A673 (cell line): ENCODE data around the gene PPP1R13B. TPM values are rescaled to one million over a fixed set of nuclear protein-coding genes. Genes with fewer than 3 reads are reported as not detected.

ENCODE experiments used
- BruUV-seq: library from RNA; stranded (reverse); fragments of 400-500 nt; replicated peaks from 2 replicates; lab custom pipeline; 2021; lab: Mats Ljungman, UMichigan
- CTCF ChIA-PET: fragments of 300-600 bp; sonication (Branson Sonifier 250); formaldehyde crosslinking; loops from one replicate; lab custom pipeline; 2022; ENCODE audit warnings: antibody characterized with exemption; lab: Charles Lee
- POLR2A ChIA-PET: fragments of 300-600 bp; sonication (Branson Sonifier 250); formaldehyde crosslinking; loops from one replicate; lab custom pipeline; 2022; ENCODE audit warnings: antibody characterized with exemption; ENCODE audit not compliant: low non-redundant PET; lab: Charles Lee
- DNase-seq: peaks from one replicate; pipeline ENCODE4 v3.0.0-alpha.2; 2015; ENCODE audit warnings: low spot score
- H3K27ac ChIP-seq: fragments of 200-600 bp; sonication (generic); 2 replicates; pipeline ENCODE4 v1.5.1; 2016; ENCODE audit warnings: mixed run types, low read depth, mild to moderate bottlenecking, mixed read lengths, antibody characterized with exemption, low read length; ENCODE audit not compliant: poor library complexity, severe bottlenecking
- H3K27me3 ChIP-seq: fragments of 200-600 bp; sonication (generic); replicated peaks from 2 replicates; pipeline ENCODE4 v1.6.1; 2017; ENCODE audit warnings: mixed run types, low read depth, mild to moderate bottlenecking, mixed read lengths, antibody characterized with exemption, low read length; ENCODE audit not compliant: insufficient read depth, poor library complexity
- H3K36me3 ChIP-seq: fragments of 200-600 bp; sonication (generic); 2 replicates; pipeline ENCODE4 v1.6.1; 2016; ENCODE audit warnings: mixed run types, mild to moderate bottlenecking, mixed read lengths, antibody characterized with exemption, low read length; ENCODE audit not compliant: insufficient read depth, poor library complexity, severe bottlenecking
- H3K4me1 ChIP-seq: fragments of 200-600 bp; sonication (generic); 2 replicates; pipeline ENCODE4 v1.6.1; 2017; ENCODE audit warnings: mixed run types, mild to moderate bottlenecking, mixed read lengths, antibody characterized with exemption, low read length; ENCODE audit not compliant: insufficient read depth, poor library complexity, severe bottlenecking
- H3K4me3 ChIP-seq: fragments of 200-600 bp; sonication (generic); 2 replicates; pipeline ENCODE4 v1.5.1; 2016; ENCODE audit warnings: low read depth, mixed run types, mild to moderate bottlenecking, mixed read lengths, low read length; ENCODE audit not compliant: poor library complexity, severe bottlenecking
- H3K9me3 ChIP-seq: fragments of 200-600 bp; sonication (generic); 2 replicates; pipeline ENCODE4 v1.6.1; 2016; ENCODE audit warnings: mixed run types, low read depth, mild to moderate bottlenecking, mixed read lengths, antibody characterized with exemption, low read length; ENCODE audit not compliant: poor library complexity, severe bottlenecking
- EZH2 ChIP-seq: fragments of 200-600 bp; sonication (generic); IDR thresholded peaks from 2 replicates; pipeline ENCODE4 v1.6.1; 2017; ENCODE audit warnings: borderline replicate concordance, low read depth, mild to moderate bottlenecking, mixed read lengths, antibody characterized with exemption, low read length; ENCODE audit not compliant: poor library complexity, severe bottlenecking
- intact Hi-C: fragments of 100-400 bp; cut with micrococcal nuclease; formaldehyde crosslinking; loops from one replicate; pipeline ENCODE4 v1.10.0; 2022; ENCODE audit not compliant: unreplicated experiment
- total RNA-seq: library from RNA; stranded (reverse); gene quantifications from 2 replicates; pipeline ENCODE4 v1.2.3, GENCODE V29; 2021
- TF ChIP-seq, protein P1 (sequence below): fragments of 300-800, 200-600 bp; sonication (generic); conservative IDR thresholded peaks from 2 replicates; pipeline ENCODE4 v1.5.1; 2017; ENCODE audit warnings: low read depth, mild to moderate bottlenecking, antibody characterized with exemption, low read length, moderate library complexity, mixed read lengths

Gene PPP1R13B
- total RNA-seq, 1 experiment from 2014 or later, result 4.8 TPM

DNA sequence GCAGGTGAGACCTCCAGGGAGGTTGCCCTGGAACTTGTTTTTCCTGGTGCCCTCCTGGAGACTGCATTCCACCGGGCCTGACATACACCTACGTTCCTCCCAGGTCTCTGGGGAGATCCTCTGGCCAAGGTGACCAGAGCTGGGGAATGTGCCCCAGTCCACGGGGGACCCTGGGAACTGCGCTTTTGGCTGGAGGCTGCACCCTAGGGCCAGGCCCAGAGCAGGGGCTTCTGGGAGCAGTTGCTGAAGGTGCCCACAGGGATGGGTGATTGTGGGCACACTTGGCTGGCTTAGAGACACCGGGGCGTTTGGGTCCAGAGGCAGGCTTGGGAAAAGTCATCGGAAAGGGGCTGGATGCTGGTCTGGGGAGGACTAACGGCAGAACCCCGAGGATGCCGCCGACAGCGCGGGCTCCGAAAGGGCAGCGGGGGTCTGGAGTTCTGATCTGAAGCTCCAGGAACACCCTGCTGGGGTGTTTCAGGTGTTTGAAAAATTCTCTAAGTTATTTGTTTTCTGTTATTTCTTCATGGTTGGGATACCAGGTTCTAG lies 44.4 kb upstream of the PPP1R13B start:
- TF ChIP-seq, protein P1, sequence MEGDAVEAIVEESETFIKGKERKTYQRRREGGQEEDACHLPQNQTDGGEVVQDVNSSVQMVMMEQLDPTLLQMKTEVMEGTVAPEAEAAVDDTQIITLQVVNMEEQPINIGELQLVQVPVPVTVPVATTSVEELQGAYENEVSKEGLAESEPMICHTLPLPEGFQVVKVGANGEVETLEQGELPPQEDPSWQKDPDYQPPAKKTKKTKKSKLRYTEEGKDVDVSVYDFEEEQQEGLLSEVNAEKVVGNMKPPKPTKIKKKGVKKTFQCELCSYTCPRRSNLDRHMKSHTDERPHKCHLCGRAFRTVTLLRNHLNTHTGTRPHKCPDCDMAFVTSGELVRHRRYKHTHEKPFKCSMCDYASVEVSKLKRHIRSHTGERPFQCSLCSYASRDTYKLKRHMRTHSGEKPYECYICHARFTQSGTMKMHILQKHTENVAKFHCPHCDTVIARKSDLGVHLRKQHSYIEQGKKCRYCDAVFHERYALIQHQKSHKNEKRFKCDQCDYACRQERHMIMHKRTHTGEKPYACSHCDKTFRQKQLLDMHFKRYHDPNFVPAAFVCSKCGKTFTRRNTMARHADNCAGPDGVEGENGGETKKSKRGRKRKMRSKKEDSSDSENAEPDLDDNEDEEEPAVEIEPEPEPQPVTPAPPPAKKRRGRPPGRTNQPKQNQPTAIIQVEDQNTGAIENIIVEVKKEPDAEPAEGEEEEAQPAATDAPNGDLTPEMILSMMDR, result no peak
- TF ChIP-seq EZH2, result no peak
- no peaks in the 10 kb centered on the region for H3K36me3 ChIP-seq
- H3K4me1 ChIP-seq, result no peaks in the 10 kb centered on the region
- BruUV-seq, result no TSS peak
- no peak overlapping the region for H3K27ac ChIP-seq
- H3K27me3 ChIP-seq, result no peaks in the 10 kb centered on the region
- no peaks in the 10 kb centered on the region for H3K9me3 ChIP-seq
- DNase-seq, result no peak
- intact Hi-C loops, result no loop called here
- POLR2A ChIA-PET, result no interaction called here
- no peak overlapping the region for H3K4me3 ChIP-seq
- CTCF ChIA-PET, result interaction anchor here (1.1 kb wide), 1 partner anchor 12 kb away, joined by 3 read pairs; no protein-coding TSS in a partner anchor

DNA sequence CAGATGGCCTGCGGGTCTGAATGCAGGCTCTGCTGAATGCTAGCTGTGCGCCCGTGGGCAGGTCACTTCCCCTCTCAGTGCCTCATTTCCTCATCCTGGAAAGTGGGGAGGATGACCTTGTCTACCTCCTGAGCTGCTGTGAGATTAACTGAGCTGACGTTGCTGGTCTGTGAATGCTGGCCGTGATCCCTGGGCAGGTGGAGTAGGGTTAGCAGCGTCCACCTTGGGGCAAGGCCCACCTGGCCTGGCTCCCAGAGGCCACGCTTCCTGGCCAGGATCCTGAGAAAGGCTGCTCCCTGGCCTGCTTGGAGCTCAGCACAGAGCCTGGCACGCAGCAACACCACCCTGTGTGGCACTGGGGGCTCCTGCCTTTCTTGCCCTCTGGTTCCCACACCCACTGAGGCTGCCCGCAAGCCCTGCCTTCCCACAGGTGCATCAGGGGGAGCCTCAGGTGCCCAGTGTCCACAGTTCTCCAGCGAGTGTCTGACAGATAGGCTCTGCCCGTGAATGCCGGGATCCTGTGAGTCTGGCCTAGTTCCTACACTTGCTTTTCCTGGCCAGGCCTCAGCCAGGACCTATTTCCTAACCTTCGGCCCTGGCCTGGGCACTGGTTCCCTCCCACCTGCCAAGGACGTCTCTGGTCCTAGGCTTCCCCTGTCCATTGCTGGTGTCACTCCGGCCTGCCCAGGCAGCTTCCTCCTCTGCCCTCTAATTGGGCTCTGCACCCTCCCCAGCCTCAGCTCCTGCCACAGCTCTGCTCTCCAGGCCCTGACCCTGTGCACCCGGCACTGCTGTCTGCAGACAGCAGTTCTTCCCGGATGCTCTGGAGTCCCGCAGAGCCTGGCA lies 43.7 kb upstream of the PPP1R13B start:
- Histone ChIP-seq H3K9me3 (no peaks in the 10 kb centered on the region), H3K4me1 (no peaks in the 10 kb centered on the region), H3K27me3 (no peaks in the 10 kb centered on the region), H3K27ac (no peak overlapping the region), H3K4me3 (no peak overlapping the region), H3K36me3 (no peaks in the 10 kb centered on the region)
- intact Hi-C loops, result no loop called here
- CTCF ChIA-PET, result interaction anchor here (1.1 kb wide), 1 partner anchor 11 kb away, joined by 3 read pairs; no protein-coding TSS in a partner anchor
- TF ChIP-seq, protein P1, result no peak
- no peak for DNase-seq
- POLR2A ChIA-PET, result no interaction called here
- no TSS peak for BruUV-seq

DNA sequence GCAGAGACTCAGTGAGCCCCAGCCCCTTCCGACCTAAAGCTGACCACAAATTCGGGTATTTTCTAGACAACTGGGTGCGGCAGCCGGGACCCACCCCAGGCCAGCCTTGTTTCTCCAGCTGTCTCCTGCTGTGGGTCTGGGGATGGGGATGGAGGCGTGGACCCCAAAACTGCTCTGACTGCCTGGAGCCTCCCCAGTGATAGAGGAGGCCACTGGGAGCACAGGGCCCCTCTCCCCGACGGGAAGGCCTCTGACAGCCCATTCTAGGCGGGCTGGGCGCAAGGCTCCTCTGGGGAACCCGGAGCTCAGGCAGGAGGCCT lies 42.6 kb upstream of the PPP1R13B start:
- H3K4me3 ChIP-seq, result no peak overlapping the region
- DNase-seq, result no peak
- BruUV-seq, result no TSS peak
- H3K27ac ChIP-seq, result no peak overlapping the region
- ChIA-PET POLR2A (no interaction called here), CTCF (no interaction called here)
- no peaks in the 10 kb centered on the region for H3K27me3 ChIP-seq
- H3K4me1 ChIP-seq, result no peaks in the 10 kb centered on the region
- H3K9me3 ChIP-seq, result no peaks in the 10 kb centered on the region
- no peaks in the 10 kb centered on the region for H3K36me3 ChIP-seq
- no peak for TF ChIP-seq EZH2
- TF ChIP-seq, protein P1, result no peak
- intact Hi-C loops, result no loop called here
